Esophagus muscularis mucosa (tissue), 4 donors: ENCODE results near the gene MBIP. TPM values are rescaled to one million over a fixed set of nuclear protein-coding genes. Genes with fewer than 3 reads are reported as not detected.

Source experiments
- DNase-seq: peaks from one replicate; pipeline ENCODE4 v3.0.0-alpha.2; 2017; ENCODE audit errors: extremely low spot score
- H3K27ac ChIP-seq, 4 donors: fragments of 200-600 bp; sonication (generic); replicated peaks in 1 of 4; 1 replicate in 3 of 4; 2 replicates in 1 of 4; pipeline ENCODE4 v1.5.1; 2016 to 2019; ENCODE audit warnings: mild to moderate bottlenecking in 1 of 4
- H3K27me3 ChIP-seq, 4 donors: fragments of 200-600 bp; sonication (generic); one replicate each; pipeline versions ENCODE4 v1.5.1 to v1.6.0; 2016 to 2019
- H3K36me3 ChIP-seq, 4 donors: fragments of 200-600 bp; sonication (generic); one replicate each; pipeline ENCODE4 v1.5.1; 2016 to 2019
- H3K4me1 ChIP-seq, 4 donors: fragments of 200-600 bp; sonication (generic); one replicate each; pipeline ENCODE4 v1.5.1; 2016 to 2019
- H3K4me3 ChIP-seq, 4 donors: fragments of 200-600 bp; sonication (generic); 1 replicate in 2 of 4; 2 replicates in 2 of 4; pipeline ENCODE4 v1.5.1; 2016 to 2019; ENCODE audit warnings: mild to moderate bottlenecking in 4 of 4, moderate library complexity in 1 of 4
- H3K9me3 ChIP-seq, 4 donors: fragments of 200-600 bp; sonication (generic); 1 replicate in 3 of 4; 2 replicates in 1 of 4; pipeline ENCODE4 v1.5.1; 2016 to 2019
- EP300 ChIP-seq: sonication (generic); formaldehyde crosslinking; IDR thresholded peaks from one replicate; pipeline ENCODE4 v1.6.1; 2017; ENCODE audit warnings: antibody characterized with exemption
- POLR2A ChIP-seq: fragments of 450-650 bp; IDR thresholded peaks from one replicate; pipeline ENCODE4 v1.6.1; 2017; ENCODE audit warnings: antibody characterized with exemption, moderate library complexity, mild to moderate bottlenecking, low read depth
- POLR2AphosphoS5 ChIP-seq, 2 donors: sonication (generic); formaldehyde crosslinking; IDR thresholded peaks; one replicate each; pipeline ENCODE4 v1.6.1; 2017; ENCODE audit warnings: antibody characterized with exemption in 2 of 2
- WGBS: methylation state at CpG from one replicate; pipeline ENCODE4 v1.1.5; 2018; 5-methylcytosine and 5-hydroxymethylcytosine counted together
- intact Hi-C: fragments of 100-400 bp; cut with DNase I; formaldehyde crosslinking; loops from one replicate; pipeline ENCODE4 v1.15.1; 2023
- total RNA-seq, 4 donors: library from RNA; depleted of rRNA; stranded (reverse); fragments of >200 nt; gene quantifications; one replicate each; pipeline versions ENCODE4 v1.1.0 to v1.2.1, GENCODE V29; 2016
- TF ChIP-seq, protein P1 (sequence below), 3 experiments: fragments of 200-600 bp in 2 of 3; fragments of 450-650 bp in 1 of 3; sonication (generic) in 2 of 3; IDR thresholded peaks; one replicate each; pipeline ENCODE4 v1.5.1; 2017 to 2019; ENCODE audit warnings: antibody characterized with exemption in 3 of 3, mild to moderate bottlenecking in 2 of 3, moderate library complexity in 1 of 3

MBIP gene
- total RNA-seq, 4 donors from 2014 or later: 10.8 to 16.2 (median 12.9) TPM

- TF ChIP-seq POLR2A (no peak), POLR2AphosphoS5 (IDR thresholded peaks at IDR 0.05) (no peak), EP300 (no peak)
- TF ChIP-seq, protein P1, sequence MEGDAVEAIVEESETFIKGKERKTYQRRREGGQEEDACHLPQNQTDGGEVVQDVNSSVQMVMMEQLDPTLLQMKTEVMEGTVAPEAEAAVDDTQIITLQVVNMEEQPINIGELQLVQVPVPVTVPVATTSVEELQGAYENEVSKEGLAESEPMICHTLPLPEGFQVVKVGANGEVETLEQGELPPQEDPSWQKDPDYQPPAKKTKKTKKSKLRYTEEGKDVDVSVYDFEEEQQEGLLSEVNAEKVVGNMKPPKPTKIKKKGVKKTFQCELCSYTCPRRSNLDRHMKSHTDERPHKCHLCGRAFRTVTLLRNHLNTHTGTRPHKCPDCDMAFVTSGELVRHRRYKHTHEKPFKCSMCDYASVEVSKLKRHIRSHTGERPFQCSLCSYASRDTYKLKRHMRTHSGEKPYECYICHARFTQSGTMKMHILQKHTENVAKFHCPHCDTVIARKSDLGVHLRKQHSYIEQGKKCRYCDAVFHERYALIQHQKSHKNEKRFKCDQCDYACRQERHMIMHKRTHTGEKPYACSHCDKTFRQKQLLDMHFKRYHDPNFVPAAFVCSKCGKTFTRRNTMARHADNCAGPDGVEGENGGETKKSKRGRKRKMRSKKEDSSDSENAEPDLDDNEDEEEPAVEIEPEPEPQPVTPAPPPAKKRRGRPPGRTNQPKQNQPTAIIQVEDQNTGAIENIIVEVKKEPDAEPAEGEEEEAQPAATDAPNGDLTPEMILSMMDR (IDR thresholded peaks at IDR 0.05): no peak
- intact Hi-C loops: no loop called here
- WGBS: 94% methylated on average over 4 of the region's 4 CpGs
- no peak overlapping the region for H3K4me3 ChIP-seq
- no peaks in the 10 kb centered on the region for H3K9me3 ChIP-seq
- H3K27ac ChIP-seq: no peak overlapping the region
- no peak for DNase-seq
- peaks cover 19 to 42% (median 34%) of the 10 kb centered on the region in 4 donors for H3K36me3 ChIP-seq
- no peaks in the 10 kb centered on the region for H3K27me3 ChIP-seq
- H3K4me1 ChIP-seq: no peaks in the 10 kb centered on the region
These were observed 25.9 kb downstream of the MBIP start for GRCh38 chr14:36294543-36294942.

- Histone ChIP-seq H3K4me1 (no peaks in the 10 kb centered on the region), H3K27ac (no peak overlapping the region), H3K36me3 (peaks cover 17 to 34% (median 27%) of the 10 kb centered on the region in 4 donors), H3K27me3 (no peaks in the 10 kb centered on the region), H3K4me3 (no peak overlapping the region), H3K9me3 (no peaks in the 10 kb centered on the region)
- intact Hi-C loops: no loop called here
- TF ChIP-seq POLR2A: no peak
- TF ChIP-seq POLR2AphosphoS5 (IDR thresholded peaks at IDR 0.05): no peak
- TF ChIP-seq EP300: no peak
- TF ChIP-seq, protein P1 (IDR thresholded peaks at IDR 0.05): no peak
- 38% methylated on average over 1 of the region's 1 CpG for WGBS
- no peak for DNase-seq
These were observed 26.6 kb downstream of the MBIP start for GRCh38 chr14:36293824-36294223.

DNA sequence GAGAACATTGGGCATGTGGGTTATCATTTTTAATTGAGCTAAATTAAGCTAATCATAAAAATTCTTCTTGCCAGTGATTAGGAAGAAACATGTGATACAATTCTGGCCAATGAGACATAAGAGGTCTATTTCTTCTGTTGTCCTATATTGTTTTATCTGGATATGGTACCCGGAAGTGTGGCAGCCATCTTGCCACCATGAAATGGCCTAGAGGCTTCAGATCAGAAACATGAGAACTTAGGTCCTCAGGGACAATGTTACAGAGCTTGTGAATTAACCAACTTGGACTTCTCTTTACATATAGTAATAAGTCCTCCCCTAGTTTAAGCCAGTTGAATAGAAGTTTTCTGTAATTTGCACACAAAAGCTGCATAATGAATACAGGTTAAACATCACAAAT, 30.5 kb downstream of the MBIP start:
- Histone ChIP-seq H3K4me1 (no peaks in the 10 kb centered on the region), H3K36me3 (peaks cover 0 to 4% (median 0%) of the 10 kb centered on the region in 4 donors), H3K27me3 (peaks cover 0 to 8% (median 0%) of the 10 kb centered on the region in 4 donors), H3K4me3 (no peak overlapping the region), H3K9me3 (no peaks in the 10 kb centered on the region), H3K27ac (no peak overlapping the region)
- no peak for DNase-seq
- intact Hi-C loops: no loop called here
- 100% methylated on average over 1 of the region's 1 CpG for WGBS
- TF ChIP-seq, protein P1 (IDR thresholded peaks at IDR 0.05): no peak
- no peak for TF ChIP-seq POLR2AphosphoS5 (IDR thresholded peaks at IDR 0.05)
- TF ChIP-seq EP300: no peak
- no peak for TF ChIP-seq POLR2A

DNA sequence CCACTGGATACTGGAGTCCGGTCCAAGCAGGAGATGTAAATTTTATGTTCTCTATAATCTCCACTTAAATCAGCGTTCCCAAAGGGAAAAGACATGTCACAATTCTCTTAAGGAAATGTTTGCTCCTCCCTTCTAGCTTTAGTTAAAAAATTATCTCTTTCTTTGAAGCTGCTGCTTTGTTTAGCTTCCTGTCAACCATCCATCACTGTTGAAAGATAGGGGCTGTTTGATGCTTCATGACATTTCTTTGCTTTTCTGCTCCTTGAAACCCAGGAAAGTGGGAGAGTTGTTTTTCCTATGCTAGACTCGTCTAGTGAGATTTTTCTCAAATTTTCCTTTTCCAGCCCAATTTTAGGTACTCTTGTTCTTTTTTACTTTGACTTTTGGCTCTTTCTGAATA, 31.9 kb downstream of the MBIP start:
- Histone ChIP-seq H3K4me1 (no peaks in the 10 kb centered on the region), H3K4me3 (no peak overlapping the region), H3K9me3 (no peaks in the 10 kb centered on the region), H3K27ac (no peak overlapping the region), H3K36me3 (no peaks in the 10 kb centered on the region), H3K27me3 (peaks cover 0 to 9% (median 0%) of the 10 kb centered on the region in 4 donors)
- intact Hi-C loops: no loop called here
- WGBS: 34% methylated on average over 3 of the region's 3 CpGs
- TF ChIP-seq EP300 (no peak), POLR2A (no peak), POLR2AphosphoS5 (IDR thresholded peaks at IDR 0.05) (no peak)
- TF ChIP-seq, protein P1 (IDR thresholded peaks at IDR 0.05): no peak
- DNase-seq: no peak

DNA sequence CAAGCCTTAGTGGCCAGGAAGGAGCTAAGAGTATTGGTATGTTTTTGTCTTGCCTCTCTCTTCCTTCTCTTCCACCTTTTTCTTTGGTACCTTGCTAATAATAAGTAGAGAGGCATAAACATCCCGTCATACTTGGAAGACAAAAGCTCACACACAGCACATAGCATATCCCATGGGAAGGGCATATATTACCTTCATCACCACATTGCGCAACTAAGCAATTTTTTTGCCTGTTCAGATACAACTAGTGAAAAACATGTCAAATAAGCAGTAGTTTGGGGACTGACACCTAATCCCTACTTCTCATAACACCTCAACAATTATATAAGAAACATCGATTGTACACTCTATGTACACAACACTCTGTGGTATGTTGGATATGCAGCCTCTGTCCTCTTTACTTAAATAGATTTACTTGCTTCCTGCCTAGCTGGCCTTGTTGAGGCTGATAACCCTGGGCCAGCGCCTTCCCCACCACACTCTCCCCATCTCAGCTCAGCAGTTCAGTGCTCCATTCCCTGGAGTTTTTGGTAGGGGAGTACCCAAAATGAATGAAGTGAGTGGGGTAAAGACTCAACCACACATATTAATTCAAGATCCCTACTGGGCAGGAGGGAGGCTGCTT, 35.4 kb downstream of the MBIP start:
- no peak overlapping the region for H3K4me3 ChIP-seq
- H3K4me1 ChIP-seq: no peaks in the 10 kb centered on the region
- WGBS: 71% methylated on average over 4 of the region's 4 CpGs
- peaks cover 0 to 19% (median 0%) of the 10 kb centered on the region in 4 donors for H3K27me3 ChIP-seq
- H3K9me3 ChIP-seq: no peaks in the 10 kb centered on the region
- TF ChIP-seq POLR2A (no peak), POLR2AphosphoS5 (IDR thresholded peaks at IDR 0.05) (no peak), EP300 (no peak)
- TF ChIP-seq, protein P1 (IDR thresholded peaks at IDR 0.05): no peak
- no peaks in the 10 kb centered on the region for H3K36me3 ChIP-seq
- intact Hi-C loops: no loop called here
- no peak overlapping the region for H3K27ac ChIP-seq
- DNase-seq: no peak
